HG03097 (cell line): Measurements from ENCODE around the gene TRIM36.

Experiments
- ATAC-seq: cut with Tn5 transposase; IDR thresholded peaks from one replicate; pipeline ENCODE4 v1.9.1; 2021; ENCODE audit not compliant: unreplicated experiment, low FRiP score

The TRIM36 gene

DNA sequence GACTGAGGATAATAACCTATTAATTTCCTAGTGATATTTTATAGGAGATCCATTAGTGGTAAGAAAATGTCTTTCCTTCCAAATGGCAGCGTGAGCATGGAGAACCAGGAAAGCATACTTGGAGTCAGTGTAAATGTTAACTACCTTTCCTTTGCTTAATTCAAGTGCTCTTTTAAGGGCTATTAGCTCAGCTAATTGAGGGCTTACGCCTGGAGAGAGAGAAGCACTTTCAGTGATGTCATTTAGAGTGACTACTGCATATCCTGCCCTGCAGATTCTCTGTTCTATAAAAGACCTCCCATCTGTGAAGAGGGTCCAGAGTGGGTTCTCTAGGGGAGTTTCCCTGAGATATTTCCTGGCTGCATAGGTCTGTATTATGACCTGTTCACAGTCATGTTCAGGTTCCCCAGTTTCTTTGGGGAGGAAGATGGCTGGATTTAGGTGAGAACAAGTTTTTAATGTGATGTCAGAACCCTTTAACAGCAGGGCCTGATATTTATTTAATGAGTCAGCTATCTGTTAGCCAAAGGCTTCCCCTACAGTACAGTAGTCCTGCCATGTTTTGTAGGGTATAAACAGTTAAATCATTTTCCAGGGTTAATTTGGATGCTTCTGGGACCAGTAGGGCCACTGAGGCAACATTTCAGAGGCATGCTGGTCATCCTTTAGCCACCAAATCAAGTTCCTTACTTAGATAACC, 89.6 kb downstream of the TRIM36 start:
- ATAC-seq: no peak
